SU-DHL-6 (cell line): ENCODE results near the gene TTC32.

Experiments
- H2AFZ ChIP-seq: fragments of 200-600 bp; sonication (generic); 2 replicates; pipeline ENCODE4 v1.6.1; 2014; ENCODE audit warnings: low read depth, mild to moderate bottlenecking, moderate library complexity, mixed read lengths, antibody characterized with exemption, low read length; ENCODE audit not compliant: severe bottlenecking
- H3F3A ChIP-seq: fragments of 200-600 bp; shearing (Covaris generic); 2 replicates; pipeline ENCODE4 v1.6.0; 2016; ENCODE audit warnings: antibody characterized with exemption, mild to moderate bottlenecking; ENCODE audit not compliant: insufficient read depth
- H3K27ac ChIP-seq: fragments of 200-600 bp; sonication (generic); 2 replicates; pipeline ENCODE4 v1.5.1; 2016; ENCODE audit warnings: low read depth, mild to moderate bottlenecking, low read length, moderate library complexity, mixed read lengths
- H3K27me3 ChIP-seq: fragments of 200-600 bp; sonication (generic), shearing (Covaris generic); 2 replicates; pipeline ENCODE4 v1.6.0; 2014; ENCODE audit warnings: mild to moderate bottlenecking, low read length
- H3K36me3 ChIP-seq: fragments of 200-600 bp; sonication (generic); 2 replicates; pipeline ENCODE4 v1.6.1; 2014; ENCODE audit warnings: mild to moderate bottlenecking, low read length, mixed read lengths
- H3K4me2 ChIP-seq: fragments of 300-600, 200-600 bp; shearing (Covaris generic), sonication (generic); 2 replicates; pipeline ENCODE4 v1.6.0; 2014; ENCODE audit warnings: low read length, low read depth, mild to moderate bottlenecking; ENCODE audit not compliant: poor library complexity, severe bottlenecking
- H3K4me3 ChIP-seq: fragments of 200-600 bp; sonication (generic); 2 replicates; pipeline ENCODE4 v1.5.1; 2014; ENCODE audit warnings: antibody characterized with exemption, low read length, mild to moderate bottlenecking, mixed read lengths; ENCODE audit not compliant: insufficient read depth, poor library complexity, severe bottlenecking
- H3K79me2 ChIP-seq: fragments of 200-600 bp; sonication (generic); 2 replicates; pipeline ENCODE4 v1.6.1; 2014; ENCODE audit warnings: mild to moderate bottlenecking, low read length, moderate library complexity; ENCODE audit not compliant: insufficient read depth
- H3K9ac ChIP-seq: fragments of 200-600 bp; sonication (generic); 2 replicates; pipeline ENCODE4 v1.7.0; 2014; ENCODE audit warnings: mild to moderate bottlenecking, low read length
- H3K9me2 ChIP-seq: fragments of 200-600 bp; sonication (generic); replicated peaks from 2 replicates; pipeline ENCODE4 v1.6.1; 2014; ENCODE audit warnings: low read length; ENCODE audit not compliant: insufficient read depth
- H3K9me3 ChIP-seq: fragments of 200-600 bp; sonication (generic); 2 replicates; pipeline ENCODE4 v1.6.1; 2014; ENCODE audit warnings: low read length, mixed read lengths; ENCODE audit not compliant: insufficient read depth
- H4K20me1 ChIP-seq: fragments of 200-600 bp; sonication (generic); 2 replicates; pipeline ENCODE4 v1.6.1; 2014; ENCODE audit warnings: low read depth, mild to moderate bottlenecking, antibody characterized with exemption, low read length, moderate library complexity, mixed read lengths
- CTCF ChIP-seq: fragments of 200-600 bp; sonication (generic); IDR thresholded peaks from one replicate; pipeline ENCODE4 v1.5.1; 2017; ENCODE audit warnings: antibody characterized with exemption, mild to moderate bottlenecking, low read length, moderate library complexity; ENCODE audit not compliant: insufficient read depth, poor library complexity, severe bottlenecking
- EZH2phosphoT487 ChIP-seq: fragments of 200-600 bp; sonication (generic), shearing (Covaris generic); conservative IDR thresholded peaks from 2 replicates; pipeline ENCODE4 v1.6.1; 2018; ENCODE audit warnings: mild to moderate bottlenecking, antibody characterized with exemption, low read length, moderate library complexity, mixed read lengths

TTC32 gene

GRCh38 chr2:19872302-19872701 lies 29.5 kb downstream of the TTC32 start:
- no peaks in the 10 kb centered on the region for H3F3A ChIP-seq
- H3K9me2 ChIP-seq, result no peaks in the 10 kb centered on the region
- H3K4me2 ChIP-seq, result no peak overlapping the region
- no peaks in the 10 kb centered on the region for H3K79me2 ChIP-seq
- no peaks in the 10 kb centered on the region for H4K20me1 ChIP-seq
- H3K9ac ChIP-seq, result no peak overlapping the region
- H3K9me3 ChIP-seq, result no peaks in the 10 kb centered on the region
- H3K27me3 ChIP-seq, result no peaks in the 10 kb centered on the region
- no peaks in the 10 kb centered on the region for H3K36me3 ChIP-seq
- H2AFZ ChIP-seq, result no peak overlapping the region
- TF ChIP-seq CTCF (no peak), EZH2phosphoT487 (no peak)
- no peak overlapping the region for H3K27ac ChIP-seq
- H3K4me3 ChIP-seq, result no peak overlapping the region

- Histone ChIP-seq H3K9me2 (no peaks in the 10 kb centered on the region), H2AFZ (no peak overlapping the region), H3K27ac (no peak overlapping the region), H3K79me2 (no peaks in the 10 kb centered on the region), H3K4me3 (no peak overlapping the region), H3K27me3 (no peaks in the 10 kb centered on the region), H3K9me3 (no peaks in the 10 kb centered on the region), H3F3A (no peaks in the 10 kb centered on the region), H4K20me1 (no peaks in the 10 kb centered on the region), H3K36me3 (no peaks in the 10 kb centered on the region), H3K9ac (no peak overlapping the region), H3K4me2 (no peak overlapping the region)
- TF ChIP-seq CTCF, result no peak
- TF ChIP-seq EZH2phosphoT487, result no peak
Measured at GRCh38 chr2:19871836-19872235, 29.9 kb downstream of the TTC32 start.

- Histone ChIP-seq H3K9me2 (no peaks in the 10 kb centered on the region), H3K9ac (no peak overlapping the region), H3K79me2 (no peaks in the 10 kb centered on the region), H3K27ac (no peak overlapping the region), H3K9me3 (no peaks in the 10 kb centered on the region), H3K36me3 (no peaks in the 10 kb centered on the region), H4K20me1 (no peaks in the 10 kb centered on the region), H3F3A (no peaks in the 10 kb centered on the region), H2AFZ (no peak overlapping the region), H3K4me2 (no peak overlapping the region), H3K27me3 (no peaks in the 10 kb centered on the region), H3K4me3 (no peak overlapping the region)
- TF ChIP-seq CTCF, result no peak
- no peak for TF ChIP-seq EZH2phosphoT487
Measured at GRCh38 chr2:19870792-19871191, 31.0 kb downstream of the TTC32 start.
